ENCODE data around the gene HOXC9.
"Not testable (repeated sequence)": the region's sequence is repeated elsewhere in the genome, so short reads cannot be mapped to it uniquely, and the experiment has no call there.

The HOXC9 gene

DNA sequence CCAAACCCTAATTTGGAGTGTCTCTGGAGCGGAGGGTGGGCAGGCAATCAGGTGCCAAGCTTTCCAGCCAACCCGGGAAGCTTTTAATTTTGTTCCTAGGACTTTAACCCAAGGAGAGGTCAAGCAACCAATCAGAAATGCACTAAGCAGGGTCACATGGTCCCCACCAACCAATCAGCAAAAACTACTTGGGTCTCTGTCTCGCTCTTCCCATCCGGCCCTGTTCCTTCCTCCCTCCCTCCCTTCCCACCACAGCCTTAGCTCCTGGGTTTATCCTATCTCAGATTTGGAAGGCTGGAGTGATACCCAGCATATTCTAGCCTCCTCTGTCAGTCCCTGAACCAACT, 40.2 kb downstream of the HOXC9 start:
- no peak for DNase-seq (ENCODE audit: low read depth in 2 of 2)

DNA sequence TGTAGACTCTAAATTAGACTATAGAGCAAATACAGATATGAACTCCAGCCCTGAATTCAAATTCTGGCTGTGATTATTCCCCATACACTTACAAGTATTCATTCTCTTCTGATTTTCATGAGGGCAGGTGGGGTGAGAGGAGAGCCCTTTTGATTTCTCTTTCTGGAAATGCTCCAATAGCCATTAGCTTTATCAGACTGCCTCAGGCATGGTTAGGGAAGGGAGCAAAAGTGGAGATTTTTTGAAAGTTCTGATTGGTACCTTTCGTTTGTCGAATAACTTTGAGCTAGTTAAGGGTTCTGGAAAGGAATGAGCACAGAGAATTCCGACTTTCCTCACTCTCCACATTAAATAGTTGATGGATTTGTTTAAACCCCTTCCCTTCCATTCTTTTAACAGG, 40.7 kb downstream of the HOXC9 start:
- no peak for DNase-seq (ENCODE audit: low read depth in 2 of 2)

DNA sequence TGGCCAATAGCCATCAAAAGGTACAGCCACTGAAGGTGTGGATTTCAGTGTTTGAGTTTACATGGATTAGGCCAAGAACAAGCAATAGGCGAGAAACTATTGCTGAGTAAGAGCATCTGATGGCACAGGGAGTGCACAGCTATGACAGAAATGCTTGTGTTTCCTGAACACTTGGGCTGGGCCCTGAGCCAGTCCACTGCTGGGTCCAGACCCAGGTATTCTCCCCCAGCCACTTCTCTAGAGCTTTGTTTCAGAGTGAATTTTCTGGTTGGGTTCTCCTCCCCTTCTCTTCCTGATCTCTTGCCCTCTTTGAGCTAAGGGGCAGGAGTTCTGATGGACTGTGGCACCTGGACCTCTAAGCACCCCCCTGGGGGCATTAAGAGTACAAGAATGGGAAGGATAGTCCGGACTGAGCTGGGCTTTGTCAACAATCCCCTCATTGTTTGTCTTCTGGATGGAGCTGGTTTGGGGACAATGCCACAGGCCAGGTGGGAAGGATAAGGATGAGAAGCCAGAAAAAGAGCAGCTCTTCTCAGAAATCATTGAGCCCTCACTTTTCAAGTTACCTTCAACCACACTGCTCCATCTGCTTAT, 41.2 kb downstream of the HOXC9 start:
- DNase-seq (ENCODE audit: low read depth in 2 of 2), result no peak

DNA sequence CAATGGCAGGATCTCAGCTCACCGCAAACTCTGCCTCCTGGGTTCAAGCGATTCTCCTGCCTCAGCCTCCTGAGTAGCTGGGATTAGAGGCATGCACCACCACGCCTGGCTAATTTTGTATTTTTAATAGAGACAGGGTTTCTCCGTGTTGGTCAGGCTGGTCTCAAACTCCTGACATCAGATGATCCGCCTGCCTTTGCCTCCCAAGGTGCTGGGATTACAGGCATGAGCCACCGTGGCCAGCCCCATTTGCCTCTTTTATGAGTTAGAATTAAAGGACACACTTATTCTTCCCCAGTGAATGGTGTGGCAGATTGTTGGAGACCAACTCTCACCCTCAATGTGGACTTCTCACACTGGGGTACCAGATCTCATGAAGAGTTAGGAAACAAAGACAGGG, 42.1 kb downstream of the HOXC9 start:
- DNase-seq (ENCODE audit: low read depth in 2 of 2), result not testable (repeated sequence)

DNA sequence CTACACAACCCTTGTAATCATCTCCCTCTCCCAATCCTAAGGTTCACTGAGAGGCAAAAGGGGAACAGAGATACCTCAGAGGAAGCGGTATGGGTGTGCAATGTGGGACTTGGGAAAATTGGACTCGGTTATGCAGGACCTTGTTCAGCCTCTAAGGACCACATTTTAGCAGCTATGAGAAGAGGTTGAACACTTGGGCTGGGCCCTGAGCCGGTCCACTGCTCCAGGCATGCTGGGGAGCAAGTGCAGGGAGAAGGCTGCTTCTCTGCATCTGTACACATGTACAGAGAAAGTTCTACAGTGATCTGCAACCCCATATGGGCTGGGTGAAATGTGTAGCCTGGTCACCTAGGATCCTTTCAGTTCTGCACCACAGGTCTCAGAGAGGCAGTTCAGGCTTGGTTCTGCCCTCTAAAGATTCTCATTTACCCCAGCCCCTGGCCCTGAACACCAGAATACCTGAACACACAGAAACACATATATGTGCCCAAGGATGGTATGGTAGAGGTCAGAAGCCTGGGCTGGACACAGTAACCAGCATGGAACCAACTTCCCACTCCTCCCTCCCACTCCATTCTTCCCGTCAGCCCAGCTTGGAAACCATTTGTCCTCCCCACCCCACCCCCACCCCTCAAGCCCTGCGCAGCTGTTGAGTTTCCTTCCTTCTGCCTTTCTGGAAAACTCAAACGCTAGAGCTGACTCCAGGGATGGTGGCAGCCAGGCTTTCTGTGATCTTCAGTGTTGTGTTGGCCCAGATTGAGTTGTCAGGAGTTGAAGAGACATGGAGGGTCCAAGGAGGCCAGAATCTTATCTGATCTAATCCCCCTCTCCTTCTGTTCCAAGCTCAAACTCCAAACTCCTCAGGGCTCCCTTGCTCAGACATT, 43.3 kb downstream of the HOXC9 start:
- no peak for DNase-seq (ENCODE audit: low read depth in 2 of 2)

DNA sequence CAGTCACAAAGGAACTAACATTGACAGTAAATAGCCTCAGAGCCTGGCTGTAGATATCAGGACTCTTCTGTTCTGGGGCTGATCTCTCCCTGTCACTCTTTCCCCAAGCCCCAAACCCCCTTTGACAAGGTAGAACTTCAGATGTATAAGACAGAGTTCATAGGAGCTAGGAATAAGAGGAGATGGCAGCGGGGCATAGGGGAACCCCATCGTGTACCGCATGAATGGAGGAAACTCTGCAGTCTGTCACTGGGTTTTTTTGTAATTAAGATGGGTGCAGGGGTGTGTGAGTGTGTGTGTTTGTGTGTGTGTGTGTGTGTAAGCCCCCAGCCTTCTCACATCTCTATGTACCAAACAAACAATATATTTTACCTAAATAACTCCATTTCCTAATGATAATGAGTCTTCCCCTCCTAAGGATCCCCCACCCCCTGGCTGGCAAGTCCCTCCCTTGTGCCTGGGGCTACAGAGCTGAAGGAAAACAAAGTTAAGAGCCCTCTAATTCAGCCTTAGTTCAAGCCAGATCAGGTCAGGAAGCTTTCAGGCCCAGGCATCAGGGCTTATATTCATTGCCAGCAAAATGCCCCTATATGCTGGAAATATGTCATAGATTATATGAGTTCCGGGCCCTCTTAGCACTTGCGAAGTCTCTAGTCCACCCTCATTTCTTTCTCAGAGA, 44.6 kb downstream of the HOXC9 start:
- DNase-seq (ENCODE audit: low read depth in 2 of 2), result no peak

DNA sequence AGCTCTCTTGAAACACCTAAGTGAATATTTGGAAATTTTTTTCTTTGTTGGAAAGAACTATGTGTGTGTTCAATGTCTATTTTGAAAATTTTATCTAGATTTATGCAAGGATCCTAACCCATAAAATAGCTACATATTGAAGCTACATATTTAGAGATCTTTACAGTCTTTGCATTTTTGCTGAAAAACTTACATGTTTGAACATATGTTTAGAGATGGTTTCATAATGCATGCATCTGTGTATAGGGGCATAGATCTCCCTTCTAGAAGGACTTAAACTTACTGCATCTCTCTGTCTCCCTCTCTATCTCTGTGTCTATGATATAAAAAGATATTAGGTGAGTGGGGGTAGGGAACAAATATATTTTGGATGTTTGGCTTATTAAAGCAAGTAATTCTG, 45.4 kb downstream of the HOXC9 start:
- no peak for DNase-seq (ENCODE audit: low read depth in 2 of 2)

DNA sequence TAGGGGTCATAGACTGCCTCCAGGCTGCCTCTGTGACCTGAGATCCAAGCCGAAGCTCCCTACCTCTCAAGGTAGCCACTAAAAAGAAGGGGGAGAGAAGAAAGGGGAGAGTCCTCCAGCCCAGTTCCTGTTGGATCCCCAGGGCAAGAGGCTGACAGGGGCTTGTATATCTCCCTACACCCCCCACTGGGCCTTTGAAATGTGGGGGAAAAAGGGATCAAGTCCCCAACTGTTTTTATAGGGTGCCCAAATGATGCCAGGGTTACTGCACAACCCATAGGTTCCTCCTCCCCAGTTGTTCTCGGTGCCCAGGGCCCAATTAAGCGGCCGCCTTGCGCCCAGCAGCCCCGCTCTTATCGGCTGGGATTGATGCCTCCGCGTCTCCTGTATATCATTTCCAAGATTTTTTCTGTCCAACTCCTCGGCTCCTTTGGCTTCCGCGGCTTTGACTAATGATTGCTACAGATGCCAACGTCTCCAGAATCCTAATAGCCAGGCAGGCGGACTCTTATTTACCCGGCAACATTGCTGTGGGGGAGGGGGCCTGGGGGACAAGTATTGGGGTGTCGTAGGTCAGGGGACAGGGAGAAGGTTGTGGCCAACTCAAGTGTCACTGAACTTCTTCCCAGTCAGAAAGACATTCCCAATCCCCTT, 46.0 kb downstream of the HOXC9 start:
- no peak for DNase-seq (ENCODE audit: low read depth in 2 of 2)

DNA sequence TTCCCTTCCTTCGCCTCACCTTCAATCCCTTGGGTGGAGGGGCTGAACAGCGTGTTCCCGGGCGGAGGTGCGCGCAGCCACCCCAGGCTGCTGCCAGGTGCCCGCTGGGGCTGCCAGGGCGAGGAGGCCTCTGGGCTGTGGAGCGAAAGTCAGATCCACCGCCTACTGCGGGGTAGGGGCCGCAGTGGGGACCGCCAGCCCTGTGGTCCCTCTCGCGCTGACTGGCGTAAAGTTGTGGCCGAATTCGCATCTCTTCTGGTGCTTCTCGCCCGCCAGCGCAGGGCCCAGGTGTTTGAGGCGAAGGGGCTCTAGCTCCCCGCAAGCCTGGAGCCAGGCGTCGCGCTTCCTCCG, 46.8 kb downstream of the HOXC9 start:
- no peak for DNase-seq (ENCODE audit: low read depth in 2 of 2)

DNA sequence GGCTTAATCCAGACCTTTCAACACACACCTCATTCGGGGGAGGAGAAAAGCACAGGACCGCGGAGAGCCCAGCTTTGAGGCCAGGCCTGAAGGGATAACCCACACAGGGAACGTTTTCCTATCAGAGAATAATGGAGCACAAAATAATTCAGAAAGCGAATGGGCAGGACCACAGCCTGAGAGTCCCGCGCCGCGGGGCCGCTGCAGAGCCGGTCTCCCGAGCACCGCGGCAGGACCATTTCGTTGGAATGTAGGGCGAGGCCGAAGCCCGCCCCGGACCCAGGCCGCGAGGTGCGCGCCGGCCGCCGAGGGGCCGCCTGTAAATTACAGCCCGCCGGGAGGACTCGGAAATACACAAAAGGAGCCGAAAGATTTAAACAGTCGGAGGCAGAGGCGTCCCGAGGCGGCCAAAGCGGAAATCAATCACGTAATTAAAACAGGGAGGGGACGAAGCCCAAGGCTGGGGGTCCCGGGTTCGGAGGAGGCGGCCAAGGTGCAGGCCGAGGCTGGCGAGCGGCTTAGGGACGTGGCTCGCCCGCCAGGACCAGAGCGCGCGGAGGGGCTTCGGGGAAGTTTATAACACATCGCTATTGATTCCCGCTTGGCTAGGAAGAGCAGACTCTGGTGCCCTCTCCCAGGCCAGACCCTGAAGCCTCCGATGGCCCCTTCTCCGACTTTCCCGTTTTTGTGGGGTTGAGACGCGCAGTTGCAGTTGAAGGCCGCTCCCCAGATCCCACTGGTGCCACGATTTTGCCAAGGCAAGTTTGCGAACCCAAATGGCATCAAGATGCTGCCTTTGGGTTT, 47.4 kb downstream of the HOXC9 start:
- DNase-seq (ENCODE audit: low read depth in 2 of 2), result no peak

DNA sequence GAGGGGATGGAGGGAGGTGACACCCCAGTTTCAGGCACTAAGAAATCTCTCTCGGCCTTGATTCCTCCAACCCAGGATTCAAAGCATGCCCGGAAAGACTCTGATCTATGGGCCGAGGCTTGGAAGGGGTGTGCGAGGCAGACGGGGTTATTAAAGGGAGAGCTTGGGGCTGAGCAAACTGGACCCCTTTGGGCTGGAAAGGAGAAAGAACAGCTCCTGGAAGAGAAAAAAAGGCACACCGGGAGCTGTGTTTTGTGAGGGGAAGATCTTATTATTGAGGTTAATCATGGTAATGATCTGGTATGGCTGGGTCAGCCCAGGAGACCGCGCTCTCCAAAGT, 48.0 kb downstream of the HOXC9 start:
- no peak for DNase-seq (ENCODE audit: low read depth in 2 of 2)

DNA sequence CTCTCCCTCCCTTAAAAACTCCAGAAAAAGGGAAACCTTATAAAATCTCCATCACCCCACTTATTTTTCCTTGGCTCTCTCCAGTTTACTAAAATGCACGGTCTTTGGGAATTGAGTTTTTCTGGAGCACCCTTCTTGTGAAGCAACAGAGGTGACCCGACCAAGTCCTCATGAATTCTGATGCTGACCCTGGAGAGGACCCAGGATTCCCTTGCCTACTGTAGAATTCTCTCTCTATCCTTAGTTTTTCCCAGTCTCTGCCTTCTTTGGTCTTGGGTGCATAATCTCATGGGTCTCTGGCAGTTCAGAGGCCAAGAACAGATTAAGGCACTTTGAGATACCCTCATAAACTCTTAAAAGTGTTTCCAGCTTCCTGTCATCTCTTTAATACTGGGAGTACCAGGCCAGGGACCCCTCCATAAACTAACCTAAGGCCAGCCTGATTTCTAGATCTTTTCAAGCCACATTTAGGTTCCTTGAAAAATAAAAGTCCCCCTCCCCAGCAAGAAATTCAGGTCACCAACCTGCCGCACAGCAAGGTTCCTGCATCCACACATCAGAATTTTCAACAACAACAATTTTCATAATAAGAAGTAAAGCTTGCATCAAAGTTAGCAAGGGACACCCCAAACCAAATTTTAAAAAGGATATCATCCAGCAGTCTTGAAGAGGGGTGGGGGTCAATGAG, 48.6 kb downstream of the HOXC9 start:
- no peak for DNase-seq (ENCODE audit: low read depth in 2 of 2)

DNA sequence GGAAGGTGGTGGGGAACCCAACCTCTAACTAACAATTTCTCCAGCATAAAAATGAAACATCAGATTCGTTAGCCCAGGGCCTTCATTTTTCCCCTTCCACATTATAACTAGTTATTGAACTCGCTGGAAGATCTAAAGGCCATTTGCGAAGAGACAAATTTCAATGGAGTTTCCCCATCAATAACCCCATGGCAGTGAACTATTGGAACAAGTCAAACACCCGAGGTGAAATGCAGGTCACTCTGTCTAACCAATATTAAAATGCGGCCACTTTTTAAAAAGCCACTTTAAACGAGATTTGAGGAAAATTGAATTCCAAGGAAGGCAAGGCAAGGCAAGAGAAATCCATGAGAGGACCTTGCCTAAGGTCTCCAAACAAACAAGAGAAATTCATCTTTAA, 49.1 kb downstream of the HOXC9 start:
- DNase-seq (ENCODE audit: low read depth in 2 of 2), result no peak

DNA sequence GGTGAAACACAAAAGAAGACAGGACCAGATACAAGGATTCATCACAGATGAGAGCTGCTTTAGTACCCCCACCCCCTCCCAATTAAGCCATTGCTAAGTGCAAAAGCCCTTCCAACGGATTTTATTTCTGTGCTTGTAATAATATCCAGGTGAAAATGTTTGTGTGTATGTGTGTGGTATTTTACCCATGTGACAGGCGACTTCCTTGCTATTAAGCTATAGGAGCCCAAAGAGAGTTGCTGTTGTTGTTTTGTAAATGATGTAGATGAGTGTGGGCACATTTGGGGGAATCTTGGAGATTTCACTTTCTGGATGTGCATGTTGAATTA, 50.5 kb downstream of the HOXC9 start:
- DNase-seq (ENCODE audit: low read depth in 2 of 2), result no peak

DNA sequence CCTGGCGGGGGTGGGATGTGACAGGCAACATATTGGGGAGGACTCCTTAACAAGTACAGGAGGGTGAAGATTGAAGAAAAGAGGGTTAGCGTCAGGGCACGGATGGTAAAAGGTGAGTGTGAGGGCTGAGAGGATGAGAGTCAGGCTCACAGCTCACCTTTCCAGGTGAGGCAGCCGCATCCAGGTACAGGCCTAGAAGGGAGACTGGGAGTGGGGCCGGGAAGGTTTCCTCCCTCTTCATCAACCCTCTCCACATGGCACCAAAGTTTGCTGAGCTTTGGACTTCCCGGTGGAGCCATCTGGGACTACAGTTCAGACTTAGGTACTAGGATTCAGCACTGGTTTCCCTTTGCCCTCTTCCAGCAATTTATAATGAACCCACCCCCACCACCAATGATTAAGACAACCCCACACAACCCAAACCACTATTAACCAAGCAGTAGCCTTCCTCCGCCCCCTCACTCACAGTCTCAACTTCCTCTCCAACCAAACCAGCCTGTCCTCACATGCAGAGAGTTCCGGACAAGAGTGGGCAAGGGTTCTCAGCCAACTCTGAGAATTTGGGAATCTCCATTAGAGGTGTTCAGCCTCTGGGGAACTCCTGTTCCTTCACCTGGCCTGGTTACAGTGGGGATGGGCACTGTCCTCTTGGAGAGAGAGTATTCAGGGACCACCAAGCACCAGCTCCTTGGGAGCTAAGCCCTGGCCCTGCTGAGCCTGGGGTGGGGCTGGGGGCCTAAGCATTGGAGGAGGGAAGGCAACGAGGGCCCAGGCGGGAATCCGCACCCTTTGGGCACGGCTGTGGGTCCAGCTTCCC, 51.3 kb downstream of the HOXC9 start:
- DNase-seq (ENCODE audit: low read depth in 2 of 2), result no peak

DNA sequence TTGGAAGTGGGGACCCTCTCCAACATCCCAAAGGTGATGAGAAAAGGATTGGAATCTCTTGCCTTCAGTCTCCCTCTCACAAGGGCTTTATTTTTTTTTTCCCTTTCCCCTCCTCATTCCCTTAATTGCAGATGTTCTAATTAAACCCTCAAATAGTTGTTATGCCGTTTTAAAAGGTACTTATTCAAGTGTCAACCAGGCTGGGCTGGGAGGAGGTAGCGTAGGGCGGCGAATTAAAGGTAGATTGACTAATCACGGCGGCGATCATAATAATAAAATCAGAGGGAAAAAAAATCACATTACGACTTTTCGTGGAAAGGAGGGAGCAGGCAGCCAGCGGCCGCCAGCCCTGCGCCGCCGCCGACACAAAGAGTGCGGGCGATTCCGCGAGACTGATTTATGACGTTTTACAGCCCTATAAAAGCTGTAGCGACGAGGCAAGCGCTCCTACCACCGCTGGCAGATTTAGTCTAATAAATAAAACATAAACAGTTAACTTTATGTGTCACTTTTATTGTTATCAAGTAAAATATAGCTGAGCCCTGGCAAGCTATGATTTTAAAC, 52.0 kb downstream of the HOXC9 start:
- DNase-seq (ENCODE audit: low read depth in 2 of 2), result no peak

DNA sequence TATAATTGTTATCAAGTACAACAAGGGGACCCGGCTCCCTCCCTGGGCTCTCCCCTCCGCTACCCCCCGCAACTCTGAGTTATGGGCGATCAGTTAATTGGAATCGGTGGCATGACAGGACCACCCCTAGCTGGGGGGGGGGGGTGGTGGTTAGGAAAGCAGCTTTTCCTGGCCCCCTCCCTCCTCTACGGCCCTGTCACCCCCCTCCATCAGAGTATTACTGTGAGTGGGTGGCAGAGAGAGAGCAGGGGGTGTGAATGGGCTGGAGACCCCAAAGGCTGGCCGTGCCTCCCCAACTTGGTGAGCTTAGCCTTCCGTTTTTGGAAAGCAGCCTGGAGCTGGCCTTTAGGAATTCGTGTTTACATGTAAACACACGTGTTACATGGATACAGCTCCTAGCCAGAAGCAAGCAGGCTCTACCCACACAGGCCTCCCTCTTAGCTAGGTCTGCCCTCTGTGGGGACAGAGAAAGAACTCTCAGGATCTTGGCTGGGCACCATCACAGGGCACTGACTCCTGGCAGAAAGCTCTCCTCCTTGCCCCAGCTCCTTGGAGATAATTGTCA, 52.6 kb downstream of the HOXC9 start:
- DNase-seq (ENCODE audit: low read depth in 2 of 2), result no peak

Measured in activated CD8-positive, alpha-beta memory T cell treated with anti-CD3 and anti-CD28 coated beads for 4 hours (primary cell).